T-helper 2 cell (primary cell): Measurements from ENCODE around the gene GSS.

Experiments used
- DNase-seq, 5 experiments: peaks; one replicate each; pipeline versions ENCODE4 v3.0.0 to v3.0.0-alpha.2; 2012 to 2022

The GSS gene

DNA sequence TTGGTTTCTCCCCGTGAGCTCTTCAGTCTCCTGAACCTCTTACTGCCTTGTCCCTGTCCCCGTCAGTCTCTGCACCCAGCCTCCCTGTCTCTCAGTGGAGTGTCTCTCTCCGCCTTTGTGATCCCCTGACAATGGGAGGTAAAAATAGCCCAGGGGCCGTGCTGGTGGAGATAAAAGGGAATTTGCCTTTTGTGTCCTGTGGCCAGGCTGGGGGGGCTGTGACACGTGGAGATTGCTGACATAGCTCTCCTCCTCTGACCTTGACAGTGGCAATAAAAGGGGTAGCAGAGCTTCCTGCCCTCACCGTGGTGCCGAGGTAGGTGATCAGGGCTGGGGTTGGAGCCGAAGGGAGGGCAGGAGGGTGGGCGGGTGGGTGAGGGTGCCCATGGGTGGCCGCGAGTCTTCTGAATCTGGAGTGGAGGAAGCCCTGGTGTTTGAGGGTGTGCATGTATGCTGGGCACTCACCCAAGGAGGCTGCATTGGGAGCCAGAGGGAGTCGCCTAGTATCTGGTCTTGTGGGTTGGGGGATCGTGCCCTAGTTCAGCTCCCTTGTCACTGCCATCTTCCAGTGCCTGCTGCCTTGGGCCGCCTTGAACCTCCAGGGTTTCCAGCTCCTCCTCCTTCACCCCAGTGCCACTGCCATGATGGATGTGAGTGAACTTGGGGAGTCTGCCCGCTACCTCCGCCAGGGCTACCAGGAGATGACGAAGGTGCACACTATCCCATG lies 21.9 kb upstream of the GSS start:
- no peak for DNase-seq

- no peak for DNase-seq
These were observed 20.7 kb upstream of the GSS start for GRCh38 chr20:34976286-34976685.

DNA sequence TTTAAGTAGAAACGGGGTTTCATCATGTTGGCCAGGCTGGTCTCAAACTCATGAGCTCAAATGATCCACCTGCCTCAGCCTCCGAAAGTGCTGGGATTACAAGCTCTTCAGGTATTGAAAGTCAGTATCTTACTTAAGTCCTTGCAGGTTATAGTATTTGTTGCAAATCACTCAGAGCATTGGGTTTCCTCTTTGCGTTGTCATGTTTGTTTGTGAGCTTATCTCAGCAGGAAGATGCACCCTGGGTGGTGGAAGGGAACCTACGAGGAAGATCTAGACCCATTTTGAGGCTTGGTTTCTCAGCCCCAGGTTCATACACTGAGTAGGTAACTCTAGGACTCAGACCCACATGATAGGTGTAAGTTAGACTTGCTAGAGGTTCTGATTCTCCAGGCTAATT lies 18.6 kb upstream of the GSS start:
- DNase-seq: no peak

- no peak for DNase-seq
These were observed 16.1 kb upstream of the GSS start for GRCh38 chr20:34971561-34972235.

GRCh38 chr20:34970846-34971560 lies 15.4 kb upstream of the GSS start:
- DNase-seq: no peak

- DNase-seq: no peak
These were observed 14.7 kb upstream of the GSS start for GRCh38 chr20:34970193-34970840.

DNA sequence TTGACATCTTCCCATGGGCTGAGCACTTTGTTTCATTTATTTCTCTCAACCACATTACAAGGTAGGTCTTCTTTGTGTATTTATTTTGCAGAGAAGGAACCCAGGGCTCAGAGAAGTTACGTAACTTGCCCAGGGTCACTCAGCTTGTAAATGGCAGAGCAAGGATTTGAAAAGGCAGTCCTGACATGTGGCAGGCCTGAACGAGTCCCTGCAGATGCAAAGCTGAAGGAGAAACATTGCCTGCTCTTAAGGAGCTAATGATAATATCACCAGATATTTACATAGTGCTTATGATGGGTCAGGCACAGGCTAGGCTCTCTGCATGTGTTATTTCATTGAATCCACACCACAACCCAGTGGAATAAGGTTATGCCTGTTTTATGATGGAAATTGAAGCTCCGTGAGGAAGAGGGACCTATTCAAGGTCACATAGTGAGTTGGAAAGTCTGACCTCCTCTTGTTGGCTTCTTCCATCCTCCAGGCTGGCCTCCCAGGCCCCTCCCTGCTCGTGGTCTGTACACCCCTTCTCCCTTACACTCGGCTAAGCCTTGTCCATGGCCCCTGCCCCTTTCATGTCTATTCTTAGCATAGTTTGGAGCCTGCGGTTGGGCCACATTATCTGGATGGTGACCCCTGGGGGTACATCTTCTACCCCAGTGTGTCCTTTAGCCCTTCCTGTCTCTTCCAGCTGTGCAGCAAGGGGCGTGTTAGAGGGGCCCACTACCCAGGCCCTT lies 12.6 kb upstream of the GSS start:
- no peak for DNase-seq

- DNase-seq: no peak
These were observed 11.8 kb upstream of the GSS start for GRCh38 chr20:34967421-34967820.

DNA sequence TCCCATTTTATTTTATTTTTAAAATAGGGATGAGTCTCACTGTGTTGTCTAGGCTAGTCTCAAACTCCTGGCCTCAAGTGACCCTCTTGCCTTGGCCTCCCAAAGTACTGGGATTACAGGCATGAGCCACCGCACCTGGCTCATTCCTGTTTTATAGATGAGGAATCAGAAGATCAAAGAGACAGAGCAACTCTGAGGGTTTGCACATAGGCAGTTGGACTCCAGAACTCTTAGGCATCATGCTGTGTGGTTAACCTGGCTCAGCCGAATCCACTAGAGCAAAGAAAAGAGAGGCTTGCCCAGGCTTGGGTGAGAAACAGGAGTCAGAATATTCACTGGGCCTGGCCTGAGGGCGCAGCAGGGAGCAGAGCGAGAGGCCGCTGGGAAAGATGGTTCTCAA lies 9.4 kb upstream of the GSS start:
- DNase-seq: no peak

DNA sequence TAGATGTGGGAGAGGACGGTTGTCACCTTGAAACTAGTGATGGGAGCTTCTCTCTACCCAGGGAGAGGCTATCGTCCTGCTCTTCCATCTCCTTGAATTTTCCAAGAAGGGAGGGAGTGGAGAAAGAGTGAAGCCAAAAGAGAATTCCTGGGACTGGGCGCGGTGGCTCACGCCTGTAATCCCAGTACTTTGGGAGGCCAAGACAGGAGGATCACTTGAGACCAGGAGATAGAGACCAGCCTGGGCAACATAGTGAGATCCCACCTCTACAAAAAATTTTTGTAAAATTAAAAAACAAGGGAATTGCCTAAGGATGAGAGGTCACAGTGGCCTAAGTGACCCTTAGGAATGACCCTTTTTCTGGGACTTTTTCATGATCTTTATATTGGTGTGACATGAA lies 8.9 kb upstream of the GSS start:
- no peak for DNase-seq

- no peak for DNase-seq
These were observed 1.3 kb upstream of the GSS start for GRCh38 chr20:34956751-34957472.

GRCh38 chr20:34956041-34956458 lies 444 bp upstream of the GSS start:
- DNase-seq: no peak

DNA sequence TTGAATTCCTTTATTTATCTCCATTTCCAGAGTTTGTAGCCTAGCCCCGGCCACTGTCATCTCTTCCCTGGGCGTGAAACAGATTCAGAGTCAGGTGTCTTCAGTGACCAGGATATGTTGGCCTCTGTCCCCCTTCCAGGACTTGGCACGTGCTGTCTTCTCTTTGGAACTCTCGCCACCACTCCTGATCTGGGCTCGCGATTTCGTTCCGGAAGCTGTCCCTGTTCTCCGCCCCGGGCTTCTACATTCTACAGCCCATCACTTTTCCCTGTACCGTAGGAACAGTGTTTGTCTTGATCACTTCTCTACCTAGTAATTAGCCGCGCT lies 739 bp downstream of the GSS start:
- DNase-seq: no peak

- DNase-seq: no peak
These were observed 1.6 kb downstream of the GSS start for GRCh38 chr20:34953960-34954359.

GRCh38 chr20:34952671-34953070 lies 2.9 kb downstream of the GSS start:
- no peak for DNase-seq

- DNase-seq: no peak
These were observed 4.0 kb downstream of the GSS start for GRCh38 chr20:34951652-34952051.

DNA sequence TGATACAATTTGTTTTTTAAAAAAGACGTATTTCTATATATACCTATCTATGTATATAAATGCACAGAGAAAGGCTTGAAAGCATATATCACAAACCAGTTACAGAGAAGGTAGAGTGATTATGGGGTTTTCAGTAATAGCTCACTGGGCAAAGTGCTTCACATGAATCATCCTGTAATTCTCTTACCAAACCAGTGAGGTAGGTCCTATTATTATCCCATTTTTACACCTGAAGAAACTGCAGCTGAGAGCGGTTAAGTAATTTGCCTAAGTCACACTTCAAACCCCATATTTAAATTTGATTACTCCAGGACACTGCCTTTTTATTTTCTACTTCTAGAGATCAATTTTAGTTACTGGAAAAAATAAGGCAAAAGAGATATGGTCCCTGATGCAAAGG lies 4.4 kb downstream of the GSS start:
- DNase-seq: no peak

DNA sequence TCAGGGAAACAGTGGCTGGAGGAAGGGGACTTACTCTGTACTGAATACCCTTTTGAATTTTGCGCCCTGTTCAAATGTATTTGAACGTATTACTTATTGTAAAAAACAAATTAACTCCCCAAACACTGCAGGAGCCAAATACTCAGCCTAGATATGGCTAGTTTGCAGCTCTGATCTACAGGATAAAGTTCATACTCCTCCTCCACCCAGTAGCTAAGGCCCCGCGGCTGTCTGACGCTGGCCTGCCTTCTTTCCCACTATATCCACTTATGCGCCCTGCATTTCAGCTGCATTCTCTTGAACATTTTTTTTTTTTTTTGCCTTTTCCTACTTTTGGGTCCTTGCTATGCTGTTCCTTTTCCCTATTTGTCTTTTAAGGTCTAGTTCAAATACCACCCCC lies 6.5 kb downstream of the GSS start:
- no peak for DNase-seq

- DNase-seq: no peak
These were observed 7.6 kb downstream of the GSS start for GRCh38 chr20:34948030-34948429.

- no peak for DNase-seq
These were observed 8.3 kb downstream of the GSS start for GRCh38 chr20:34947336-34947735.

- DNase-seq: no peak
These were observed 8.9 kb downstream of the GSS start for GRCh38 chr20:34946661-34947060.
